K562 (cell line): ENCODE results near the gene NRN1. TPM values are rescaled to one million over a fixed set of nuclear protein-coding genes. Genes with fewer than 3 reads are reported as not detected.

Source experiments
- ATAC-seq: fragments of 200-7000 bp; cut with Tn5 transposase; 3 replicates; pipeline ENCODE4 v1.9.1; 2020; ENCODE audit warnings: moderate library complexity
- BruUV-seq: library from RNA; stranded (reverse); fragments of 400-500 nt; replicated peaks from 2 replicates; lab custom pipeline; 2021; lab: Mats Ljungman, UMichigan
- CTCF ChIA-PET: fragments of 300-600 bp; formaldehyde crosslinking; extraction: SDS; loops from one replicate; lab custom pipeline; 2021; ENCODE audit warnings: low intra/inter-chr PET ratio; lab: Yijun Ruan, JAX
- POLR2A ChIA-PET: fragments of 300-600, 350-650 bp; sonication (Branson Sonifier 250); formaldehyde crosslinking; extraction: SDS; loops from one replicate; lab custom pipeline; 2021; ENCODE audit warnings: antibody characterized with exemption, inconsistent platforms; lab: Yijun Ruan, JAX
- DNase-seq, 4 experiments: peaks; one replicate each; pipeline versions ENCODE4 v3.0.0 to v3.0.0-alpha.2; 2011 to 2018; ENCODE audit warnings: low spot score in 3 of 4, mixed read lengths in 3 of 4; ENCODE audit errors: extremely low read depth in 1 of 4
- FAIRE-seq: peaks from 2 replicates; lab custom pipeline; 2011; peaks lifted over from hg19 to GRCh38; lab: Jason Lieb, UNC
- H2AFZ ChIP-seq: 2 replicates; pipeline ENCODE4 v1.6.0; 2011; ENCODE audit warnings: low read depth, low read length, control low read depth, inconsistent platforms
- H3K27ac ChIP-seq: fragments of 200-600 bp; 3 replicates; pipeline ENCODE4 v1.8.0; 2011; ENCODE audit warnings: low read depth, mild to moderate bottlenecking, control low read depth, inconsistent platforms, low read length, moderate library complexity, mixed read lengths; ENCODE audit errors: extremely low read depth
- H3K27me3 ChIP-seq, 2 experiments: fragments of 300-600 bp in 1 of 2; 2 replicates in 1 of 2; 3 replicates in 1 of 2; pipeline versions ENCODE4 v1.6.0 to v1.8.0; 2011; ENCODE audit warnings: inconsistent platforms in 2 of 2, low read length in 2 of 2, mild to moderate bottlenecking in 1 of 2, mixed read lengths in 1 of 2, moderate library complexity in 1 of 2; ENCODE audit not compliant: control insufficient read depth in 2 of 2, insufficient read depth in 2 of 2
- H3K36me3 ChIP-seq: fragments of 300-600 bp; 3 replicates; pipeline ENCODE4 v1.8.0; 2011; ENCODE audit warnings: mild to moderate bottlenecking, low read length, inconsistent platforms; ENCODE audit not compliant: control insufficient read depth, insufficient read depth
- H3K4me1 ChIP-seq, 2 experiments: fragments of 200-600 bp in 1 of 2; replicated peaks in 1 of 2; 2 replicates in 1 of 2; 3 replicates in 1 of 2; pipeline versions ENCODE4 v1.5.1 to v1.8.0; 2011; ENCODE audit warnings: inconsistent platforms in 2 of 2, low read length in 2 of 2, mild to moderate bottlenecking in 1 of 2, mixed read lengths in 1 of 2, moderate library complexity in 1 of 2; ENCODE audit not compliant: control insufficient read depth in 2 of 2, insufficient read depth in 2 of 2
- H3K4me2 ChIP-seq: 2 replicates; pipeline ENCODE4 v1.6.1; 2011; ENCODE audit warnings: low read length, control low read depth, inconsistent platforms, mixed read lengths; ENCODE audit not compliant: insufficient read depth
- H3K4me3 ChIP-seq: fragments of 200-600 bp; sonication (generic), shearing (Covaris generic); 2 replicates; pipeline ENCODE4 v1.5.1; 2016; ENCODE audit warnings: control low read depth, inconsistent platforms
- H3K79me2 ChIP-seq: fragments of 200-600 bp; 3 replicates; pipeline ENCODE4 v1.8.0; 2011; ENCODE audit warnings: low read length, inconsistent platforms; ENCODE audit not compliant: control insufficient read depth, insufficient read depth
- H3K9ac ChIP-seq, 2 experiments: 2 replicates each; pipeline versions ENCODE4 v1.6.0 to v1.6.1; 2011; ENCODE audit warnings: low read depth in 2 of 2, low read length in 2 of 2, control low read depth in 1 of 2, inconsistent platforms in 1 of 2, mild to moderate bottlenecking in 1 of 2, mixed read lengths in 1 of 2; ENCODE audit not compliant: insufficient read depth in 1 of 2
- H3K9me1 ChIP-seq: one replicate; pipeline ENCODE4 v1.6.0; 2011; ENCODE audit warnings: inconsistent platforms, mild to moderate bottlenecking, low read length, moderate library complexity; ENCODE audit not compliant: control insufficient read depth, insufficient read depth
- H3K9me3 ChIP-seq: replicated peaks from 2 replicates; pipeline ENCODE4 v1.5.1; 2011; ENCODE audit warnings: low read depth, low read length, inconsistent platforms; ENCODE audit not compliant: control insufficient read depth, insufficient read depth
- H4K20me1 ChIP-seq: replicated peaks from 2 replicates; pipeline ENCODE4 v1.6.1; 2011; ENCODE audit warnings: low read length, inconsistent platforms, mixed read lengths; ENCODE audit not compliant: control insufficient read depth, insufficient read depth
- CREM ChIP-seq: IDR thresholded peaks from 2 replicates; pipeline ENCODE4 v1.6.1; 2014; ENCODE audit warnings: antibody characterized with exemption, low read depth
- NELFE ChIP-seq: IDR thresholded peaks from 2 replicates; pipeline ENCODE4 v1.6.1; 2011; ENCODE audit warnings: mild to moderate bottlenecking; ENCODE audit not compliant: insufficient read depth, insufficient read length
- NONO ChIP-seq, 2 experiments: fragments of 200-400 bp in 1 of 2; fragments of 450-650 bp in 1 of 2; formaldehyde crosslinking in 1 of 2; IDR thresholded peaks; 2 replicates each; pipeline ENCODE4 v1.6.1; 2017; ENCODE audit warnings: low read depth in 2 of 2, mild to moderate bottlenecking in 2 of 2, moderate library complexity in 2 of 2, low read length in 1 of 2
- SP2 ChIP-seq: IDR thresholded peaks from 2 replicates; pipeline ENCODE4 v1.6.1; 2011; ENCODE audit warnings: mild to moderate bottlenecking, low read depth, low read length, moderate library complexity; ENCODE audit not compliant: poor library complexity, severe bottlenecking; ENCODE audit errors: extremely low read depth
- SREBF2 ChIP-seq: sonication (generic); formaldehyde crosslinking; IDR thresholded peaks from 2 replicates; pipeline ENCODE4 v1.4.0; 2020; ENCODE audit warnings: mild to moderate bottlenecking, missing genetic modification reagents
- SRSF7 ChIP-seq: fragments of 200-400 bp; formaldehyde crosslinking; optimal IDR thresholded peaks from 2 replicates; pipeline ENCODE3; 2017; ENCODE audit warnings: mild to moderate bottlenecking, low read depth, low read length
- UBTF ChIP-seq, 2 experiments: IDR thresholded peaks; 2 replicates each; pipeline ENCODE4 v1.6.1; 2012; ENCODE audit warnings: improper control_type of control experiment in 2 of 2, low read depth in 2 of 2, low read length in 2 of 2, borderline replicate concordance in 1 of 2
- YBX1 ChIP-seq: fragments of 450-650 bp; IDR thresholded peaks from 2 replicates; pipeline ENCODE4 v1.7.1; 2016; ENCODE audit warnings: mild to moderate bottlenecking
- WGBS: fragments of 100-300 bp; shearing (Covaris generic); methylation state at CpG from one replicate; pipeline ENCODE4 v1.1.6; 2016; ENCODE audit warnings: low coverage, mixed read lengths; ENCODE audit not compliant: insufficient coverage; ENCODE audit errors: missing lambda C conversion rate; 5-methylcytosine and 5-hydroxymethylcytosine counted together
- in situ Hi-C: fragments of 300-500 bp; cut with MboI; formaldehyde crosslinking; loops from 4 replicates; pipeline ENCODE4 v1.15.0; 2018; ENCODE audit warnings: inconsistent platforms, mixed read lengths
- intact Hi-C: fragments of 100-400 bp; cut with micrococcal nuclease; formaldehyde crosslinking; loops from 2 replicates; pipeline ENCODE4 v1.14.2; 2022
- polyA plus RNA-seq, 8 experiments: library from polyadenylated mRNA; depleted of rRNA in 4 of 8; stranded (reverse) in 5 of 8; unstranded in 3 of 8; fragments of >200 nt; fragmentation: Nextera tagmentation in 2 of 8; fragmentation: Illumina TruSeq in 1 of 8; extraction: Ambion mirVana in 2 of 8; extraction: Trizol in 1 of 8; gene quantifications; 2 replicates each; pipeline versions ENCODE4 v1.2.1 to v1.2.3, GENCODE V29; 2011 to 2014; ENCODE audit warnings: inconsistent platforms in 1 of 8, missing spikeins in 1 of 8
- total RNA-seq, 7 experiments: library from RNA; depleted of rRNA in 6 of 7; stranded (reverse); fragments of >200 nt in 6 of 7; fragmentation: Illumina TruSeq in 2 of 7; extraction: Trizol in 2 of 7; gene quantifications; 2 replicates each; pipeline versions ENCODE4 v1.2.1 to v1.2.3, GENCODE V29; 2011 to 2021; ENCODE audit warnings: low replicate concordance in 1 of 7
- TF ChIP-seq, protein P1 (sequence below): fragments of 250-450 bp; sonication (Bioruptor Pico); IDR thresholded peaks from 2 replicates; pipeline ENCODE4 v1.8.0; 2022; ENCODE audit warnings: moderate library complexity, mild to moderate bottlenecking, inconsistent platforms
- TF ChIP-seq, protein P2 (sequence below): fragments of 450-650 bp; IDR thresholded peaks from 2 replicates; pipeline ENCODE4 v1.6.1; 2016; ENCODE audit warnings: missing biosample characterization, missing genetic modification characterization

The NRN1 gene
- total and polyA plus RNA-seq, 9 of the 15 experiments (the other 6 are each of a cell fraction or from before 2014, with no cell fraction given), result not detected

GRCh38 chr6:5961836-5962235, 44.9 kb downstream of the NRN1 start:
- Histone ChIP-seq H3K9me1 (no peaks in the 10 kb centered on the region), H3K27me3 (peaks cover 4 to 10% of the 10 kb centered on the region in 2 experiments; a peak in 3 of 5 replicates), H3K4me3 (no peak overlapping the region), H3K36me3 (no peaks in the 10 kb centered on the region), H3K4me1 (no peaks in the 10 kb centered on the region), H3K4me2 (no peak overlapping the region), H3K9ac (no peak overlapping the region), H2AFZ (no peak overlapping the region), H3K79me2 (no peaks in the 10 kb centered on the region), H3K9me3 (no peaks in the 10 kb centered on the region), H4K20me1 (no peaks in the 10 kb centered on the region), H3K27ac (no peak overlapping the region)
- CTCF ChIA-PET, result no interaction called here
- in situ Hi-C loops, result no loop called here
- POLR2A ChIA-PET, result interaction anchor here (0.6 kb wide), 2 partner anchors 200 to 1636 kb away, joined by 3 to 4 read pairs; no protein-coding TSS in a partner anchor
- no TSS peak for BruUV-seq
- FAIRE-seq (no peak), ATAC-seq (no peak), DNase-seq (no peak)
- WGBS, result 3% methylated on average over 2 of the region's 2 CpGs
- intact Hi-C loops, result no loop called here
- TF ChIP-seq SRSF7, result no peak
- TF ChIP-seq, protein P1, sequence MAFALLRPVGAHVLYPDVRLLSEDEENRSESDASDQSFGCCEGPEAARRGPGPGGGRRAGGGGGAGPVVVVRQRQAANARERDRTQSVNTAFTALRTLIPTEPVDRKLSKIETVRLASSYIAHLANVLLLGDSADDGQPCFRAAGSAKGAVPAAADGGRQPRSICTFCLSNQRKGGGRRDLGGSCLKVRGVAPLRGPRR (CRISPR knock-in tag), result no peak
- no peak for TF ChIP-seq SREBF2 (CRISPR knock-in tag)
- TF ChIP-seq YBX1, result no peak
- TF ChIP-seq, protein P2, sequence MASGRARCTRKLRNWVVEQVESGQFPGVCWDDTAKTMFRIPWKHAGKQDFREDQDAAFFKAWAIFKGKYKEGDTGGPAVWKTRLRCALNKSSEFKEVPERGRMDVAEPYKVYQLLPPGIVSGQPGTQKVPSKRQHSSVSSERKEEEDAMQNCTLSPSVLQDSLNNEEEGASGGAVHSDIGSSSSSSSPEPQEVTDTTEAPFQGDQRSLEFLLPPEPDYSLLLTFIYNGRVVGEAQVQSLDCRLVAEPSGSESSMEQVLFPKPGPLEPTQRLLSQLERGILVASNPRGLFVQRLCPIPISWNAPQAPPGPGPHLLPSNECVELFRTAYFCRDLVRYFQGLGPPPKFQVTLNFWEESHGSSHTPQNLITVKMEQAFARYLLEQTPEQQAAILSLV (tag), result no peak
- no peak for TF ChIP-seq SP2
- TF ChIP-seq NONO (IDR thresholded peaks at IDR 0.05; ENCODE audit: low read depth in 2 of 2, low read length in 1 of 2), result no peak
- no peak for TF ChIP-seq UBTF (IDR thresholded peaks at IDR 0.05; ENCODE audit: borderline replicate concordance in 1 of 2, low read depth in 2 of 2, low read length in 2 of 2)
- no peak for TF ChIP-seq NELFE
- TF ChIP-seq CREM, result no peak
